Stomach (tissue), 4 donors: ENCODE data around the gene TAF11L3.

Experiments
- CTCF ChIP-seq, 7 experiments: fragments of 450-650 bp in 4 of 7; fragments of 200-600 bp in 3 of 7; sonication (generic) in 3 of 7; IDR thresholded peaks; one replicate each; pipeline ENCODE4 v1.5.1; 2016 to 2019; ENCODE audit warnings: antibody characterized with exemption in 7 of 7, control low read depth in 2 of 7, mild to moderate bottlenecking in 1 of 7
- EP300 ChIP-seq: sonication (generic); formaldehyde crosslinking; IDR thresholded peaks from one replicate; pipeline ENCODE4 v1.6.1; 2017; ENCODE audit warnings: antibody characterized with exemption
- POLR2A ChIP-seq, 4 donors: fragments of 450-650 bp; IDR thresholded peaks; one replicate each; pipeline ENCODE4 v1.6.1; 2016; ENCODE audit warnings: antibody characterized with exemption in 4 of 4, control low read depth in 2 of 4, mild to moderate bottlenecking in 1 of 4, moderate library complexity in 1 of 4
- POLR2AphosphoS5 ChIP-seq, 3 donors: sonication (generic); formaldehyde crosslinking; IDR thresholded peaks; one replicate each; pipeline ENCODE4 v1.6.1; 2016; ENCODE audit warnings: antibody characterized with exemption in 3 of 3

- no peak for TF ChIP-seq POLR2AphosphoS5 (IDR thresholded peaks at IDR 0.05)
- no peak for TF ChIP-seq CTCF (IDR thresholded peaks at IDR 0.05)
- TF ChIP-seq POLR2A (IDR thresholded peaks at IDR 0.05), result no peak
- TF ChIP-seq EP300, result no peak
Observed at GRCh38 chr5:17487174-17487512, 31.0 kb upstream of the TAF11L3 start.
